GM18511 (cell line): ENCODE measurements around the gene A3GALT2.

Experiments
- ATAC-seq: cut with Tn5 transposase; IDR thresholded peaks from one replicate; pipeline ENCODE4 v1.9.1; 2021; ENCODE audit warnings: mild to moderate bottlenecking, moderate library complexity; ENCODE audit not compliant: unreplicated experiment

The A3GALT2 gene

GRCh38 chr1:33257772-33258712, 62.9 kb downstream of the A3GALT2 start:
- ATAC-seq = no peak

- no peak for ATAC-seq
Observed at GRCh38 chr1:33257207-33257771, 63.6 kb downstream of the A3GALT2 start.
